Middle frontal gyrus (tissue), 1 donor: ENCODE data around the gene KCNJ18.
"Not testable (repeated sequence)": the region's sequence is repeated elsewhere in the genome, so short reads cannot be mapped to it uniquely, and the experiment has no call there.

ENCODE experiments used
- DNase-seq: peaks from one replicate; pipeline ENCODE4 v3.0.0-alpha.2; 2015; ENCODE audit warnings: low spot score; ENCODE audit errors: extremely low spot score

The KCNJ18 gene

DNA sequence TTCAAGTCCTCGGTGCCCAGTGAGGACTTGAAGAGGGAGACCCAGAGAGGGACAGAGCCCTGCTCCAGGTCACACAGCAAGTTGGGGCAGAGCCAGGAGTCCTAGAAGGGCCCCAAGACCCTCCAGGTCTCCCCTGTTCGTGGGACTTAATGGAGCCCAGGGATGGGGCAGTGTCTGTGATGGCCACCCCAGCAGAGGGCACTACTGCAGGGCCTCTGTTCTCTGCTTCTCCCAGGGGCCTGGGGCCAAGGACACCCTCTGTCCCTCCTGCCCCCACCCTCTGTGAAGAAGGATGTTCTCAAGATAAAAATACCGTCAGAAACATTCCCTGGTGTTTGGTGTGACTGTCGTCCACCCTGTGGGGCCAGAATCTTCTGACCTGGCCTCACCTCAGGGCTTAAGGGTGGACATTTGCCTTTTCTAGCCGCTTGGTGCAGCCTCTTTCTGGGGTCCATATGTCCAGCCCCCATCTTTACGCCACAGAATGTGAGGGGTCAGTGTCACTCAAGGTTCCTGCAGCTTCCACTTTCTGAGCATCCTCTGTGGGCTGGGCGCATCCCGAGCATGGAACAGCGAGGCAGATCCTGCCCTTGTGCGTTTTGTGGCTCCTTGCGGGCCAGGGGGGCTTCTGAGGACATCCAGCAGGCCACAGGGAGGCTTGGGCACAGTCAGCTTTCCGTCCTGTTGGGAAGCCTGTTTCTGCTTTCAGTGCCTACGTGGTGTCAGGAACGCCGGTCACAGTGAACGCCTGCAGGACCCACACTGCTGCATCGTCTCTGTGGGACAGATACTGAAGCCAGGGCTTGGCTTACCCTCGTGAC, at the start of gene KCNJ18:
Gene KCNJ18, plus strand, starts transcription at position 641 of the 821 bp plus-strand sequence. CDS start 10,264 bp downstream, outside the sequence.
- DNase-seq = not testable (repeated sequence)

DNA sequence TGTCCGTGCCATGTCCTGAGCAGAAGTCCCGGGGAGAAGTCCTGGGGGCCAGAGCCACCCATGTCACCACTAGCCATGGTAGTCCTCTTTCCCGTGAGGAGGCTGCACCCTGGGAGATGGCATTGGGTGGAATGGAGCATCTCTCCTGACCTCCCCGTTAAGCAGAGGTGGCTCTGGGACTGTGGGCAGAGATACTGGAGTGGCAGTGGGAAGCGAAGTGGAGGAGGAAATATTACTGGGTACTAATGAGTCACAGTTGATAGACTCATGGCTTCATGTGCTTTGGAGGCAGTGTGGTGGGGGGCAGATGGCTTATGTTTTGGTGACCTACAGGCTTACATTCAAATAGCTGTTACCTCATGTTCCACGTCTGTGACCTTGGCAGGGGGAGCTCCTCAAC, 44.2 kb upstream of the KCNJ18 start:
- not testable (repeated sequence) for DNase-seq

DNA sequence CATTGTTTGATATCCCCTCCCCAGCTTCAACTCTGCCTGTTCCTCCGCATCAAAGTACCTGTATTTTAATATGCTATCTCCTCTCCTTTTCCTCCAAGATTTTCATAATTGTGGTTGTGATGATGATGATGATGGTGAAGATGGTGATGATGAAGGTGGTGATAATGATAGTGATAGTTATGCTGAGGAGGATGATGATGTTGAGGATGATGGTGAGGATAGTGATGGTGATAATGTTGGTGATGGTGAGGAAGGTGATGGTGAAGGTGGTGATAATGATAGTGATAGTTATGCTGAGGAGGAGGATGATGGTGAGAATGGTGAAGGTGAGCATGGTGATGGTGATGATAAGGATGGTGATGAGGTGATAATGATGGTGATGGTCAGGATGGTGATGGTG, 42.3 kb upstream of the KCNJ18 start:
- not testable (repeated sequence) for DNase-seq

GRCh38 chr17:21652049-21652448, 40.3 kb upstream of the KCNJ18 start:
- not testable (repeated sequence) for DNase-seq

- DNase-seq = not testable (repeated sequence)
Observed at GRCh38 chr17:21653211-21653610, 39.1 kb upstream of the KCNJ18 start.

- not testable (repeated sequence) for DNase-seq
Observed at GRCh38 chr17:21656518-21657309, 35.6 kb upstream of the KCNJ18 start.

DNA sequence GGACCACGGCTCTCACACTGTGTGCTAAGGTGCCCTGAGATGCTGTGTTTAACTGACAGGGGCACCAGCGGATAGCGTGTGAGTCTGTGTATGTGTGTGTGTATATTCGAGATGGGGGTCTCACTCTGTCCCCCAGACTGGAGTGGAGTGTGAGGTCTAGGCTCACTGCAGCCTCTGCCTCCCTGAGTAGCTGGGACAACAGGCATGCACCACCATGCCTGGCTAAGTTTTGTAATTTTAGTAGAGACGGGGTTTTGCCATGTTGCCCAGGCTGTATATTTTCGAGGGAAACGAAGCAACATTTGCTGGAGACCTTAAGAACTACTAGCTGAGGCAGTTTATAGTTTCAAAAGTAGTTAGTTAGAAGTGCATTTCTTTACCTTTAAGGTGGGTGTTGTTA, 32.7 kb upstream of the KCNJ18 start:
- not testable (repeated sequence) for DNase-seq

DNA sequence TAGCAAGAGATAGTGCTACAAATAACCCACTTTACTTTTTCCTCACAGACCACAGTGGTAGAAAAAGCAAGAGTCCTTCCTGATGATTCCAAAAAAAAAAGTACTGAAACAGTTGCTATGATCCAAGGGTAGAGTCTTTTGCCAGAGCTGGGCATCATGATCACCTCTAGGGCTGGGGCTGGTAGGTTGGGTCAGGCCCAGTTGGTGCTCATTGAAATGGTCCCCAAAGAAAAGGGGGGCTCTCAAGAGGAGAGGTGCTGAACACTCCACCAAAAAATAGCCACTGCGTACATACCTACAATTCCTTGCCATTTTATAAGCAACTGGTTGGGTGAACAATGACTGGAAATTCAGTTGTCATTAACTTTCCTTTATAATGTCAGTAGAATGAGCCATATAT, 30.9 kb upstream of the KCNJ18 start:
- DNase-seq = not testable (repeated sequence)

- DNase-seq = not testable (repeated sequence)
Observed at GRCh38 chr17:21663166-21663565, 29.2 kb upstream of the KCNJ18 start.

GRCh38 chr17:21663614-21664474, 28.5 kb upstream of the KCNJ18 start:
- DNase-seq = not testable (repeated sequence)

DNA sequence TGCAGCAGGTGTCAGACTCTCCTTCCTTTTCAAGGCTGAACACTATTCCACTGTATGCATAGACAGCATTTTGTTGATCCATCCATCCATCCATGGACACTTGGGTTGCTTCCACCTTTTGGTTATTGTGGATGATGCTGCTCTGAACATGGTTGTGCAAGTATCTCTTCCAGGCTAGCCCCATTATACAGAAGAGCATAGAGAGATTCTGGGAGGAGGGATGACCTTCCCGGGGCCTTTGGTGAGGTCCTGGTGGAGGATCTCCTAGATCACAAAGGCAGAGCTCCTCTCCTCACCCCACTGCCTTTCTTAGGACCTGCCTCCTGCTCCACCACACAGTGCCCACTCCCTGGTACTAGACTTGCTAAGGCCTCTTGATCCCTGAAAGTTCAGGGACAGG, 27.2 kb upstream of the KCNJ18 start:
- DNase-seq = not testable (repeated sequence)

- not testable (repeated sequence) for DNase-seq
Observed at GRCh38 chr17:21665935-21666493, 26.3 kb upstream of the KCNJ18 start.

DNA sequence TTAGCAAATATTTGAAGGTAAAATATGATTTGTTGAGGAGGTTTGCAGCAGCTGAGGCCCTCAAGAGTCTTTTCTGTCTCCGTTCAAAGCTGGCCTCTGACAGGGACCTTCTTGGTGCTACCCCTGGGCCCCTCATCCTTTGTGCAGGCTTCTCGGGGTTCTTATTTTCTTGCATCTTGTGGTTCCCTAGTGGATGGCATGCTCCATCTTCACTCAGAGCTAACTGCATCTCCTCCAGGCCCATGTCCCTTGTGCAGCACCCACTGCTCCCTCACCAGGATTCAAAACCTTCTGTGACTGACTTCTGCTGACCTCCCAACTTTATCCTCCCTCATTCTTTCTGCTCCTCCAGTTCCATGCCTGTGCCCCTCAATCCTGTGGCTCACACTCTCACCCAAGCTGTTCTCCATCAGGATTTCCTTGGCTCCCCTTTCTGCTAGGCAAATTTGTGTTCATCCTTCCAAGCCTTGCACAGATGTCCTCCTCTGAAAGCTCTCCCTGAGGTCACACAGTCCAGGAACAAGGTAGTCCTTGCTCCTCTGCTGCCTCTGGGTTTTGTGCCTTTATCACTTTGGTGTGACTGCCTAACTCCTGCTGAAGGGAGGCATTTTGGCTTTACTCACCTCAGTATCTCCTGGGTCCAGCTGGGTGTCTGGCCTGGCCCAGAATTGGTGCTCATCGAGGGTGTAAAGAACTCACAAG, 25.5 kb upstream of the KCNJ18 start:
- not testable (repeated sequence) for DNase-seq

GRCh38 chr17:21667413-21668117, 24.8 kb upstream of the KCNJ18 start:
- not testable (repeated sequence) for DNase-seq

GRCh38 chr17:21668118-21668488, 24.2 kb upstream of the KCNJ18 start:
- DNase-seq = not testable (repeated sequence)

DNA sequence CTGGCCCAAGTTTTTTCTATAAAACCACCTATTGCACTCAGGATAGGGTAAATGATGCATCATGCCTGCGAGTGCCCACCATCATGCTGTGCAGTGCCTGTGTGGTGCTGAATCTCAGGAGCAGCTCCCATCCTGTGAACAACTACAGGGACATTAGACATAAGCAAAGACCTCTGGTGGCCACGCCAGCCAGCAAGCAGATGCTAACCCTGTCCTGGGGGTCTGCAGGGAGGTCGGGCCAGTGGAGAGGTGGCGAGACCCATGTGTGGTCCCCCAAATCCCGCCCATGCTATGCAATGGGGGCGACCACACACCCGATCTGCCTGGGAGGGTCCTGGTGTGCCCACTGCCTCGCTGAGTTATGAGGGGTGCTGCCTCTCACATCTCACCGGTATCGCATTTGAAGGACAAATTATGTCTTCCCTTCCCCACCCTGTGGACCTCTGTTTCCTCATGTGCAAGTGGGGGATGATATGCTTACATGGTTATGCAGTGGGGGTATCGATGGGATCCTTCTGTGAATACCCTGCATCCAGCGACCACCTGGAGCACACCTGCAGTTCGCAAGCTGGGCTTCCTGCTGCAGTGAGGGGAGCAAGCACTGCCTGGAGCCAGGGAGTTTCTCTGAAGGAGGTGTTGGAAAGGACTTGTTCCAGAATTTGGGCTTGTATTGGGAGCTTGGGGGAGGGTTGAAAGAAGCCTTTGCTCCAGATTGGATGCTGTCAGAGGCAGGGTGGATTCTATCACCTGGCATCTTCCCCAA, 23.4 kb upstream of the KCNJ18 start:
- DNase-seq = not testable (repeated sequence)

- DNase-seq = not testable (repeated sequence)
Observed at GRCh38 chr17:21669616-21670360, 22.5 kb upstream of the KCNJ18 start.
